G401 (cell line): ENCODE results near the gene EPHB6. TPM values are rescaled to one million over a fixed set of nuclear protein-coding genes. Genes with fewer than 3 reads are reported as not detected.

Experiments used
- DNase-seq: peaks from one replicate; pipeline ENCODE4 v3.0.0-alpha.2; 2015; ENCODE audit warnings: low spot score
- in situ Hi-C: cut with HindIII; loops from 2 replicates; pipeline ENCODE4 v1.10.0; 2016; ENCODE audit warnings: low sequenced_read_pairs, mixed read lengths
- total RNA-seq: library from RNA; depleted of rRNA; stranded (reverse); fragments of >200 nt; shearing (Covaris generic); gene quantifications from 2 replicates; pipeline ENCODE4 v1.2.3, GENCODE V29; 2014

The EPHB6 gene
- total RNA-seq, 1 experiment from 2014 or later = not detected

DNA sequence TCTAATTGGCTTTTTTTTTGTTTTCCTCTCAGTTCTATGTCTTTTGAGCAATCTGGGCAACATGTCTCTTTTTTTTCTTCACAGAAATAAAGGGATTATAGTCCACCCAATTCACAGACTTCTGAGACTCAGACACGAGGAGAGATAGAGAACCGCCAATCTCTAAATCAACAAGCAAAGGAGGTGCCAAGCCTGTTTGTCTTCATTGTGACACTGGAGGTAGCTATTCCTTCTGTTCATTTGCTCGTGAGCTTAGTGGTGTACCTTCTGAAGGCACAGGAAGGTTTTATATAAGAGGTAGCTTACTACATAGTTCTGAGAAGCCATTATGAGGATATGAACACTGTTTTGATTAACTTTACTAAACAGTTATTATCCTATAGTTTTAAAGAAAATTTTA is 6.1 kb downstream of the EPHB6 start:
- no peak for DNase-seq
- in situ Hi-C loops = loop anchor here (25.0 kb wide), 1 partner anchor 351 kb away; the partner anchor contains the start of gene TAS2R40

DNA sequence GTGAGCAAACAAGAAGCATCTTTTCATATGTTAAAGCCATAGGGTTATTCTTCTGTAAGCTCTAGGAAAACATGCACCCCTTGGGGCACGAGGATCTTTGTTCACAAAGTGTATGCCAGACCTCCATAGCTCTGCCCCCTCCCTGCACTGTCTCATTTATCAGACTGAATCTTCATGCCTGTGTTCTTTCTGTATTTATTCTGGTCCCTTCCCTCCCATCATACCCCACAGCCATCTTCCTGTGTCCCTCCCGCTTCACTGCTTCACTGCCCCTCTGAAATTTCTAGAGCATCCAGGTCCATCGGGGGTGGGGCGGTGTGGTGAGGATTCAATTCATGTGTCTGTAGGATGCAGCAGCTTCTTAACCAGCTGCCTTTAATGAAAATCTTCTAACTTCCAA is 7.5 kb downstream of the EPHB6 start:
- no peak for DNase-seq
- in situ Hi-C loops = loop anchor here (25.0 kb wide), 1 partner anchor 350 kb away; the partner anchor contains the start of gene TAS2R40

DNA sequence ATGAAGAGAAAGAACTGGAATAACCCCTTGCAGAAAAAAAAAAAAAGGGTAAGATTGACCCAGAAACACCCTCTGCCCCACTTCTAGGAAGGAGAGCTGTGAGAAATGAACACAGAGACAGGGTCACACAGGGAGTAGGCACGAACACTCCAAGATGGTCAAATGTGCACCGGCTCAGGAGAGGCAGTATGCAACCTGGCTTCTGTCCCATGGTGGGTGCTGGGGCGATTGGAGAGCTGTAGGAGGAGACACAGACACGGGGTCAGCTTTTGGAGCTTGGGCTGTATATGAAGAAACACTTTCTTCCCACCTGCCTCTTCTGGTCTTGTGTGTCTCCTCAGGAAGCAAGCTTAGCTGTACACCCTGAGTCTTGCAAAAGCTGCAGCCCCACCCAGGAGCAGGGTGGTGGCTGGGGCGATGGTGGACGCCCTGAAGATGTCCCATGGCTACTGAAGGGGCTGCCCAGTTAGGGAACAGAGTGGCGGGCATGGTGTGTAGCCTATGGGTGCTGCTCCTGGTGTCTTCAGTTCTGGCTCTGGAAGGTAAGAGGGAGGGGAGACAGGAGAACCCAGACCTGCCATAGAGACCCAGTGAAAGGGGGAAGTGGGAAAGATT is 8.0 kb downstream of the EPHB6 start:
- in situ Hi-C loops = loop anchor here (25.0 kb wide), 1 partner anchor 349 kb away; the partner anchor contains the start of gene TAS2R40

DNA sequence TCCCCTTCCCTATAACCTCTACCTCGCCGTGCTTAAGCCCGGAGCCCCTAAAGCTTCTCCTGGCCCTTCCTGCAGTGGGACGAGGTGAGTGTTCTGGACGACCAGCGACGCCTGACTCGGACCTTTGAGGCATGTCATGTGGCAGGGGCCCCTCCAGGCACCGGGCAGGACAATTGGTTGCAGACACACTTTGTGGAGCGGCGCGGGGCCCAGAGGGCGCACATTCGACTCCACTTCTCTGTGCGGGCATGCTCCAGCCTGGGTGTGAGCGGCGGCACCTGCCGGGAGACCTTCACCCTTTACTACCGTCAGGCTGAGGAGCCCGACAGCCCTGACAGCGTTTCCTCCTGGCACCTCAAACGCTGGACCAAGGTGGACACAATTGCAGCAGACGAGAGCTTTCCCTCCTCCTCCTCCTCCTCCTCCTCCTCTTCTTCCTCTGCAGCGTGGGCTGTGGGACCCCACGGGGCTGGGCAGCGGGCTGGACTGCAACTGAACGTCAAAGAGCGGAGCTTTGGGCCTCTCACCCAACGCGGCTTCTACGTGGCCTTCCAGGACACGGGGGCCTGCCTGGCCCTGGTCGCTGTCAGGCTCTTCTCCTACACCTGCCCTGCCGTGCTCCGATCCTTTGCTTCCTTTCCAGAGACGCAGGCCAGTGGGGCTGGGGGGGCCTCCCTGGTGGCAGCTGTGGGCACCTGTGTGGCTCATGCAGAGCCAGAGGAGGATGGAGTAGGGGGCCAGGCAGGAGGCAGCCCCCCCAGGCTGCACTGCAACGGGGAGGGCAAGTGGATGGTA is 9.2 kb downstream of the EPHB6 start:
- in situ Hi-C loops = loop anchor here (25.0 kb wide), 1 partner anchor 348 kb away; the partner anchor contains the start of gene TAS2R40
- DNase-seq = no peak

More for the DNA sequence above, 8.0 kb downstream of the EPHB6 start:
- DNase-seq = no peak

DNA sequence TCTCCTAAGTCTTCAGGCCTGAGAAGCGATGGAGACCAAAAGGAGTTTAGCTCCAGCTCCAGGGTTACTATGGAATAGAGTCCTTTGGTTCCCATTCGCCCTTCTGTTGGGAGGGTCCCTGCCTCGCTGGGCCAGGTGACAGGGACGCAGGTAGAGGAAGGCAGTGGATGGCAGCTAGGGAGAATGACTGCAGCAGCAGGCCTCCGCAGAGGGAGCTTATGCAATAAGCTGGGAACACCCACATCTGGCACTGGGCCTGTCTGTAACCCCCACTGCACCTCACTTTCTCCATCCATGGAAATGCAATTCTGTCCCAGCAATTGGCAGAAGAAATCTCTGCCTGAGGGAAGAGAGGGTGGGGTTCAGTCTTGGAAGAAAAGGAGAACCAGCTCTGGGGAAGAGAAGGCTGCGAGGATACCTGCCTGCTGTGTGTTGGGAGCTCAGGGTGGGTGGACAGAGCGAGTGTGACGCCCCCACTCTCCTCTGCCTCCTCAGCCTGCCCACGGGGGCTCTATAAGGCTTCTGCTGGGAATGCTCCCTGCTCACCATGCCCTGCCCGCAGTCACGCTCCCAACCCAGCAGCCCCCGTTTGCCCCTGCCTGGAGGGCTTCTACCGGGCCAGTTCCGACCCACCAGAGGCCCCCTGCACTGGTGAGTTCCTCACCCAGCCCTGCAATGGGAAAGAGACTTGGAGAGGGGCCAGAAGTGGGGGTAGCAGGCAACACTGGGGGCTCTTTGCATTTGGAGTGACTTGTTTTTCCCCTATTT is 10.3 kb downstream of the EPHB6 start:
- in situ Hi-C loops = loop anchor here (25.0 kb wide), 1 partner anchor 347 kb away; the partner anchor contains the start of gene TAS2R40
- no peak for DNase-seq

DNA sequence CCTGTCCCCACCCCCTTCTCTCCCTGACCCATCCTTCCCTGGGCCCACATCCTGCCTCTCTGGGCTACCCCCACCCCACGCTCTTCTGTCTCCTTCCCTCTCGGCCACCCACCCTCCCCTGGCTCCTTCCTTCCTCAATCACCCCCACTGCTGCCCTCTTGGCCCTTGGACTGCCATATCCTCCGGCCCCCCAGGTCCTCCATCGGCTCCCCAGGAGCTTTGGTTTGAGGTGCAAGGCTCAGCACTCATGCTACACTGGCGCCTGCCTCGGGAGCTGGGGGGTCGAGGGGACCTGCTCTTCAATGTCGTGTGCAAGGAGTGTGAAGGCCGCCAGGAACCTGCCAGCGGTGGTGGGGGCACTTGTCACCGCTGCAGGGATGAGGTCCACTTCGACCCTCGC is 10.9 kb downstream of the EPHB6 start:
- no peak for DNase-seq
- in situ Hi-C loops = loop anchor here (25.0 kb wide), 1 partner anchor 347 kb away; the partner anchor contains the start of gene TAS2R40

DNA sequence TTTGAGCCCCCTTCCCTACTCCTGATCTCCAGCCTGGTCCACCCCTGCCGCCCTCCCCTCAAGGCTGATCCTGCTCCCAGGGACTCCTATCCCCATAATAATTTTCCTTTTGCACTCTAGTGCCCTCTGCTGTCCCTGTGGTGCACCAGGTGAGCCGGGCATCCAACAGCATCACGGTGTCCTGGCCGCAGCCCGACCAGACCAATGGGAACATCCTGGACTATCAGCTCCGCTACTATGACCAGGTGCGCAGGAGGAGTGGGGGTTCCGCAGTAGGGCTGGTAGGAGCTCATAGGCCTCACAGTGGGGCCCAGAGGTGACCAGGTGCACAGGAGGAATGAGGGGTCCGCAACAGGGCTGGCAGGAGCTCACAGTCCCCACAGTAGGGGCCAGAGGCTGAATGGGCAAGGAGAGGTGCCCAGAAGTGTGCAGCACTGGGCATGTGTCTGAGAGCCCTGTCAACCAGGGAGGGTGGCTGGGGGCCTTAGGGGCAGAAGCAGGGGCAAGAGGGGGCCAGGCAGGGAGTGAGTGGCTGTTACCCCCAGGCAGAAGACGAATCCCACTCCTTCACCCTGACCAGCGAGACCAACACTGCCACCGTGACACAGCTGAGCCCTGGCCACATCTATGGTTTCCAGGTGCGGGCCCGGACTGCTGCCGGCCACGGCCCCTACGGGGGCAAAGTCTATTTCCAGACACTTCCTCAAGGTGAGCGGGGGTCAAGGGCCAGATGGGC is 11.7 kb downstream of the EPHB6 start:
- no peak for DNase-seq
- in situ Hi-C loops = loop anchor here (25.0 kb wide), 1 partner anchor 346 kb away; the partner anchor contains the start of gene TAS2R40

DNA sequence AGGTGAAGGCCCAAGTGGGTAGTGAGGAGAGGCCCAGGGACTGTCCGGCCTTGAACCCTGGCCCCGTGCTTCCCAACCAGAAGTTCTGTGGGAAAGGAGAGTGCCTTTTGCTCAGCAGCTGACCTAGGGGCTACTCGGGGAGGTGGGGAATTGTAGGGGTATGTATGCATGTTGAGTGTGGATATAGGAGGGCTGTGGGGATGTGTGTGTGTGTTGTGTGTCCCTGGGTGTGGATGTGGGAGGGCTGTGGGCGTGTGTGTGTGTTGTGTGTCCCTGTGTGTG is 12.2 kb downstream of the EPHB6 start:
- DNase-seq = no peak
- in situ Hi-C loops = loop anchor here (25.0 kb wide), 1 partner anchor 345 kb away; the partner anchor contains the start of gene TAS2R40

DNA sequence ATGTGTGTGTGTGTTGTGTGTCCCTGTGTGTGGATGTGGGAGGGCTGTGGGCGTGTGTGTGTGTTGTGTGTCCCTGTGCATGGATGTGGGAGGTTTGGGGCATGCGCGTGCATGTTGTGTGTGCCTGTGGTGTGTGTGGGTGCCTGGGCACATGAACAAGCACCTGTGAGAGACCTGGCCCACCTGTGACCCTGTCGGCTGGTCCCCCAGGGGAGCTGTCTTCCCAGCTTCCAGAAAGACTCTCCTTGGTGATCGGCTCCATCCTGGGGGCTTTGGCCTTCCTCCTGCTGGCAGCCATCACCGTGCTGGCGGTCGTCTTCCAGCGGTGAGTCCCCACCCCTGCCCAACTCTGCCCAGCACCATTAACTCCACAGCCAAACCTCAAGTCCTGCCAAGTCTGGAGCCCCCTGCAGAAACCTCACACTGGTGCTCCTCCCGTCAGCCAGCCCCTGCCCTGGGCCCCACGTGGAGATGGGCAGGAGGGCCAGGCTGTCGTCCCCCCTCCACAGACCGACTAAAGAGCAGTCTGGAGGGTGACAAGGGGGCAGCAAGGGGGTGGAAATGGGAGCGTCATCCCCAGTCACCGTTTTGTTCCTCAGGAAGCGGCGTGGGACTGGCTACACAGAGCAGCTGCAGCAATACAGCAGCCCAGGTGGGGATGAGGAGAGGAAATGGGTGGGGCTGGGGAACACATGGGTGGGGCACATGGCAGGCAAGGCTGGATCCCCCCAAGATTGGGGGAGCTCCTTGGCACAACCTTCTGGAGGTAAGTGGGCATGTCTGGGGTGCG is 12.7 kb downstream of the EPHB6 start:
- no peak for DNase-seq
- in situ Hi-C loops = loop anchor here (25.0 kb wide), 1 partner anchor 345 kb away; the partner anchor contains the start of gene TAS2R40

DNA sequence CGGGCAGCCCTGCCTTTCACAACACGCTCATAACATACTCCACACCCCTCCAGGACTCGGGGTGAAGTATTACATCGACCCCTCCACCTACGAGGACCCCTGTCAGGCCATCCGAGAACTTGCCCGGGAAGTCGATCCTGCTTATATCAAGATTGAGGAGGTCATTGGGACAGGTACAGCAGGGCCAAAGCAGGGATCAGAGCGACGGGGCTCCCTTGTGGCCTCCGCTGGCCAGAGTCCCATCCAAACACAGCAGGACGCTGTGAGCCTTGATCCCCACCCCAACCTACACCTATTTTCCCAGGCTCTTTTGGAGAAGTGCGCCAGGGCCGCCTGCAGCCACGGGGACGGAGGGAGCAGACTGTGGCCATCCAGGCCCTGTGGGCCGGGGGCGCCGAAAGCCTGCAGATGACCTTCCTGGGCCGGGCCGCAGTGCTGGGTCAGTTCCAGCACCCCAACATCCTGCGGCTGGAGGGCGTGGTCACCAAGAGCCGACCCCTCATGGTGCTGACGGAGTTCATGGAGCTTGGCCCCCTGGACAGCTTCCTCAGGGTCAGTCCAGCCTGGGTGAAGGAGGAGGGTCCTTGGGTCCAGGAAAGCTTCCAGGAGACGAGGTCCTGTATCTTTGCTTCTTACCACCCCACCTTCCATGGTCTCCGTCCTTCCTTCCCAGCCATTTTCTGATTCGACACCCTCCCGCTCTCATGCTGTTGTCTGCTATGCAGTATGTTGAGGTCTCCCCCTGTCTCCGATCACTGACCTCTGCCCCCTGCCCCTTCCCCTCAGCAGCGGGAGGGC is 13.5 kb downstream of the EPHB6 start:
- DNase-seq = no peak
- in situ Hi-C loops = loop anchor here (25.0 kb wide), 1 partner anchor 344 kb away; the partner anchor contains the start of gene TAS2R40

DNA sequence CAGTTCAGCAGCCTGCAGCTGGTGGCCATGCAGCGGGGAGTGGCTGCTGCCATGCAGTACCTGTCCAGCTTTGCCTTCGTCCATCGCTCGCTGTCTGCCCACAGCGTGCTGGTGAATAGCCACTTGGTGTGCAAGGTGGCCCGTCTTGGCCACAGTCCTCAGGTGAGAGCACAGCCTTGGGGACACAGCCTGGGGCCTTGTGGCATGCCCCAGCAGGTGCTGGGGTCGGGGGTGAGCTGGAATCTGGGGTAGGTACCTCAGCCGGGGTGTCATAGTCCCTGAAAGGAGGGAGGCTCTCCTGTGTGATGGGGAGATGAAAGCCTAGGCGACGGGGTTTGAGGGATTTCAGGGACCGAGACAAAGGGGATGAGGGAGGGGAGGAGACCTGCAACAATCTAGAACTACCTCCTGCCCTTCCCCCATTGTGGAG is 14.1 kb downstream of the EPHB6 start:
- no peak for DNase-seq

DNA sequence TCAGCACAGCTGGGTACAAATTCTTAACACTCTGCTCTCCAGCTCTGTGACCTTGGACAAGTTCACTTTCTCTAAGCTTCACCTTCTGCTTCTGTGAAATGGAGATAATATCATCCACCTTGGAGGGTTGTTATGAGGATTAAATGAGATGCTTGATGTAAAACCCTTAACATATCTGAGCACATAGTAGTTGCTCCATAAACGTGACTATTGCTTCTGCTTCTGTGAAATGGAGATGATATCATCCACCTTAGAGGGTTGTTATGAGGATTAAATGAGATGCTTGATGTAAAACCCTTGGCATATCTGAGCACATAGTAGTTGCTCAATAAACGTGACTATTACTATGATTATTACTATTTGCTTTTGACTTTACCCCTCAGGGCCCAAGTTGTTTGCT is 14.6 kb downstream of the EPHB6 start:
- no peak for DNase-seq
- in situ Hi-C loops = loop anchor here (25.0 kb wide), 1 partner anchor 343 kb away; the partner anchor contains the start of gene TAS2R40

More for the DNA sequence above, 14.1 kb downstream of the EPHB6 start:
- in situ Hi-C loops = loop anchor here (25.0 kb wide), 1 partner anchor 343 kb away; the partner anchor contains the start of gene TAS2R40

DNA sequence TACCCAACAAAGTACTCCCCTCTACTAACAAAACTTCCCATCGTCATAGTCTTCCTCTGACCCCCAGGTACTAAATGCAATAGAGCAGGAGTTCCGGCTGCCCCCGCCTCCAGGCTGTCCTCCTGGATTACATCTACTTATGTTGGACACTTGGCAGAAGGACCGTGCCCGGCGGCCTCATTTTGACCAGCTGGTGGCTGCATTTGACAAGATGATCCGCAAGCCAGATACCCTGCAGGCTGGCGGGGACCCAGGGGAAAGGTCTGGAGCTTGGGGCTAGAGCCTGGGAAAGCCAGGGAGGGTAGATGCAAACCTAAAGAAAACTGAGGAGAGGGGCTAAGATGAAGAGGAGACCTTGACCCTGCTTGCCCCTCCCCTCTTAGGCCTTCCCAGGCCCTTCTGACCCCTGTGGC is 15.3 kb downstream of the EPHB6 start:
- in situ Hi-C loops = loop anchor here (25.0 kb wide), 1 partner anchor 342 kb away; the partner anchor contains the start of gene TAS2R40
- no peak for DNase-seq

DNA sequence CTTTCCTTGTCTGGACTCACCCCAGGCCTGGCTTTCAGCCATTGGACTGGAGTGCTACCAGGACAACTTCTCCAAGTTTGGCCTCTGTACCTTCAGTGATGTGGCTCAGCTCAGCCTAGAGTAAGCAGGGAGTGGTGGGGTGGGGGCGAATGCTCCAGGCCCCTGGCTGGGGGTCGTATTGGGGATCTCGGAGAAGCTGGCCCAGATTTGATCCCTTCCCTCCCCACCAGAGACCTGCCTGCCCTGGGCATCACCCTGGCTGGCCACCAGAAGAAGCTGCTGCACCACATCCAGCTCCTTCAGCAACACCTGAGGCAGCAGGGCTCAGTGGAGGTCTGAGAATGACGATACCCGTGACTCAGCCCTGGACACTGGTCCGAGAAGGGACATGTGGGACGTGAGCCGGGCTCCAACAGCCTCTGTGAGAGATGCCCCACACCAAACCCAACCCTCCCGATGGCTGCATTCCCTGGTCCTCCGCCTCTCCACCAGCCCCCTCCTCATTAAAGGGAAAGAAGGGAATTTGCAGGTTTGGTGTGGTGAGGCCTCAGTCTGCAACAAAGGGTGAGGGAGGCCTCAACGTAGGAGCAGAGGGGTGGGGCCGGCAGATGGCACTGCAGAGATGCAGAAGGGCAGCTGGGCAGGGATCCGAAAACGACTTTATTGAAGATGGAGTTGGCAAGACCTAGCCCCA is 15.8 kb downstream of the EPHB6 start:
- DNase-seq = no peak
- in situ Hi-C loops = loop anchor here (25.0 kb wide), 1 partner anchor 342 kb away; the partner anchor contains the start of gene TAS2R40

DNA sequence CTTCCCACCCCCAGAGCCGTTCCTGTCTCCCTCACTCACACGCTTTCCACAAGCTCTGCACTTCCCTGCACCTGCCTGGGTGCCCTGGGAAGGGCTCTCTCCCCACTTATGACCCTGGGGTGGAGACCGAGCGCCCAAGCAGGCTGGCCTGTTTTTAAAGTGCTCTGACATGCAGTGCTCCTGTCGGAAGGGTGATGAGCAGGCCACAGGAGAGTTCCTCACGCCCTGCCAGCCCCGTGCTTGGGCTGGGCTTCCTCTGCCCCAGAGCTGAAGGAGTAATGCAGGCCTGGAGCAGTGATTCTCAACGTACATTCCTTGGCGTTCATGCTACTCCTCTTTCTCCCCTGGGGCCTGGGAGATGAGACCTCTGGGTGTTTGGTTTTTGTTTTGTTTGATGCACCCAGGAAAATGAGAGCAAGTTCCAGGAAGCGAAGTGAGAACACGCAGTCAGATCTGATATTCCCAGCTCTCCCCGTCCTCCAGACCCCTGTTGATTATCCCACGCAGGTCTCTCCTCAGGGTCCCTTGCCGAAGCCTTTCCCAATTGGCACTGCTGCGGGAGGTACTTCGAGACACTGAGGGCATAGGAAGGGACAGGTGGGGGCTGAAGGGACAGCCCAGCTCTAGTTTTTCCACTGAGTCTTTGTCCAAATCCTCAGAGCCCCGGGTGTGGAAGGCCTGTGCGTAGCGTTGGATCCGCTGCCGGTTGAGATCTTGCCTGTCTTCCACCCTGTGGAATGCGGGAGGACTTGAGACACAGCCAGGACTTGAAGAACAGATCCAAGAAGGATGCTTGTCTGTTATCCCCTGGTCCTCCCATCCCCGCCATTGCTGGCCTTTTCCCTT is 16.6 kb downstream of the EPHB6 start:
- no peak for DNase-seq
- in situ Hi-C loops = loop anchor here (25.0 kb wide), 1 partner anchor 341 kb away; the partner anchor contains the start of gene TAS2R40
